Measurements from ENCODE around the gene ARHGAP8.

The ARHGAP8 gene

GRCh38 chr22:44724859-44725258 lies 27.5 kb upstream of the ARHGAP8 start:
- DNase-seq (ENCODE audit: low read depth, low spot score), result no peak

GRCh38 chr22:44726439-44726838 lies 25.9 kb upstream of the ARHGAP8 start:
- no peak for DNase-seq (ENCODE audit: low read depth, low spot score)

- no peak for DNase-seq (ENCODE audit: low read depth, low spot score)
These were observed 25.2 kb upstream of the ARHGAP8 start for GRCh38 chr22:44727148-44727547.

- DNase-seq (ENCODE audit: low read depth, low spot score), result no peak
These were observed 24.7 kb upstream of the ARHGAP8 start for GRCh38 chr22:44727709-44728108.

- DNase-seq (ENCODE audit: low read depth, low spot score), result no peak
These were observed 23.5 kb upstream of the ARHGAP8 start for GRCh38 chr22:44728761-44729324.

GRCh38 chr22:44729391-44730021 lies 22.9 kb upstream of the ARHGAP8 start:
- no peak for DNase-seq (ENCODE audit: low read depth, low spot score)

GRCh38 chr22:44730022-44730393 lies 22.4 kb upstream of the ARHGAP8 start:
- no peak for DNase-seq (ENCODE audit: low read depth, low spot score)

GRCh38 chr22:44730490-44731356 lies 21.7 kb upstream of the ARHGAP8 start:
- no peak for DNase-seq (ENCODE audit: low read depth, low spot score)

- no peak for DNase-seq (ENCODE audit: low read depth, low spot score)
These were observed 20.9 kb upstream of the ARHGAP8 start for GRCh38 chr22:44731357-44731970.

- DNase-seq (ENCODE audit: low read depth, low spot score), result no peak
These were observed 20.3 kb upstream of the ARHGAP8 start for GRCh38 chr22:44732017-44732561.

GRCh38 chr22:44732661-44733060 lies 19.7 kb upstream of the ARHGAP8 start:
- no peak for DNase-seq (ENCODE audit: low read depth, low spot score)

GRCh38 chr22:44733426-44734106 lies 18.8 kb upstream of the ARHGAP8 start:
- no peak for DNase-seq (ENCODE audit: low read depth, low spot score)

GRCh38 chr22:44734278-44734677 lies 18.1 kb upstream of the ARHGAP8 start:
- DNase-seq (ENCODE audit: low read depth, low spot score), result no peak

GRCh38 chr22:44734801-44735517 lies 17.4 kb upstream of the ARHGAP8 start:
- DNase-seq (ENCODE audit: low read depth, low spot score), result no peak

- DNase-seq (ENCODE audit: low read depth, low spot score), result no peak
These were observed 16.6 kb upstream of the ARHGAP8 start for GRCh38 chr22:44735518-44736428.

GRCh38 chr22:44736581-44737405 lies 15.6 kb upstream of the ARHGAP8 start:
- no peak for DNase-seq (ENCODE audit: low read depth, low spot score)

- no peak for DNase-seq (ENCODE audit: low read depth, low spot score)
These were observed 14.7 kb upstream of the ARHGAP8 start for GRCh38 chr22:44737406-44738346.

- DNase-seq (ENCODE audit: low read depth, low spot score), result no peak
These were observed 14.0 kb upstream of the ARHGAP8 start for GRCh38 chr22:44738347-44738715.

All from brain pericyte (primary cell).